SKM-1 (cell line): ENCODE measurements around the gene STC2.

ENCODE experiments used
- DNase-seq: peaks from one replicate; lab custom pipeline; 2025; ENCODE audit not compliant: unreplicated experiment; lab: John Stamatoyannopoulos, UW

The STC2 gene

DNA sequence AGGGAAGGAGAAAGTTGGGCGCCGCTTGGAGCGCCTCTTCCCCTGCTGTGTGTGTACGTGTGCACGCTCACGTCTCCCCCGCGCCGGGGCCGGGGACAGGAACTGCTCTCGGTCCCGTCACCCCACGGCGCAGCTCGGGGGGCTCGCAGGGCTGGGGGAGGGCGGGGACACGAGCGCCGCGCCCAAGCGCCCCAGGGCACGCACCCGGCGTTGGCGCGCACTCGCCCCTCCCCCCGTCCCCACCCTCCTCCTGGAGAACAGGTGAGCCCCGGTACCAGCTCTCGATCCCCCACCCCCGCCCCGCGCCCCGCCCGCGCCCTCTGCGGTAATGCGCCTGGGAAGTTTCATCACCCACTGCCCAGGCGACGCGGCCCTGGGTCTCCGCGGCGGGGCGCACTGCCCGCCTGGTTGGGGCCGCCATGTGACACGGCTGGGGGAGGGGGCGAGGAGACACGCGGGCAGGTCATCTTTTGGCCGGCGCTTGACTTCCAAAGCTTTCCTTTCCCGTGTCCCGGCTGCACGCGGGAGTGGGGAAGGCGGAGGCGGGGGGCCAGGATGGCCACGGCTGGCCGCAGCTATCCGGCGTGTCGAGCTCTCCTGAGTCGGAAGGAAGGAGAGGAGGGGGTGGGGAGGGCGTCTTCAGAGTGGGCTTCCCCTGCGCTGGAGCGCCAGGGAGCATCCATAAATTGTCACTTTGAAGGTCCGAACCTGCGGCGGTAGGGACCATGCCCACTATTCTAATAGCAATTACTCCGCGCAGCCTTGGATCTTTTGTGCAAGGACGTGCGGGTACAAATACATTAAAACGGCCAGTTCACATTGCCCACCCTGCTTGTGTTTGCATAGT, 1.5 kb upstream of the STC2 start:
- DNase-seq, result peak; percentile 26

DNA sequence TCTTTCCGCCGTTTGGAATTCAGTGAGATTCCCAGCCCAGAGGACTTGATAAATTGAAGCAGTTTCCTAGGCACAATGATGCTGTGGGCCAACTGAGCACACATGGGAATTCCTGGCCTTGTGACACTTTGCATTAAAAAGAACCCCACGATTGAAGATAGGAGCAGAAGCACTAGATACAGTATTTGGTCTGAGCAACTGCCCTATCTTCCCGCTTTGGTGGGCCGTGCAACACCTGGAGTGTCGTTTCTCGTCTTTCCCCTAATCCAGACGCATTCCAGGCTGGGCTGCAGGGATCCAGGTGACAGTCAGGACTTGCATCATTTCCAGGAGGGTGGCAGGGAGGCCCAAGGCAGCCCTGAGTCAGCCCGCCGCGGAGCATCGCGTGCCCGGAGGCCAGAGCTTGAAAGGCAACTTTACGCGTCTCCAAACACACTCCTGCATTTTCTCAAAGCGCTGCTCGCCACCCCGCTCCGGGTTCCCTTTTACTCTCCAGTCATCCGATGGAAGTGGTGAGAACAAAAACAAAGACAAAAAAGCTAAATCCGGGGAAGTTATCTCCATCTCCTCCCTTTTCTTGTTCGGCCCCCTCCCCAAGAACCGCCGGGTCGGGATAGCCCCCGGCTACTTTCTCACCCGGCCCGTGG, 753 bp upstream of the STC2 start:
- no peak for DNase-seq

DNA sequence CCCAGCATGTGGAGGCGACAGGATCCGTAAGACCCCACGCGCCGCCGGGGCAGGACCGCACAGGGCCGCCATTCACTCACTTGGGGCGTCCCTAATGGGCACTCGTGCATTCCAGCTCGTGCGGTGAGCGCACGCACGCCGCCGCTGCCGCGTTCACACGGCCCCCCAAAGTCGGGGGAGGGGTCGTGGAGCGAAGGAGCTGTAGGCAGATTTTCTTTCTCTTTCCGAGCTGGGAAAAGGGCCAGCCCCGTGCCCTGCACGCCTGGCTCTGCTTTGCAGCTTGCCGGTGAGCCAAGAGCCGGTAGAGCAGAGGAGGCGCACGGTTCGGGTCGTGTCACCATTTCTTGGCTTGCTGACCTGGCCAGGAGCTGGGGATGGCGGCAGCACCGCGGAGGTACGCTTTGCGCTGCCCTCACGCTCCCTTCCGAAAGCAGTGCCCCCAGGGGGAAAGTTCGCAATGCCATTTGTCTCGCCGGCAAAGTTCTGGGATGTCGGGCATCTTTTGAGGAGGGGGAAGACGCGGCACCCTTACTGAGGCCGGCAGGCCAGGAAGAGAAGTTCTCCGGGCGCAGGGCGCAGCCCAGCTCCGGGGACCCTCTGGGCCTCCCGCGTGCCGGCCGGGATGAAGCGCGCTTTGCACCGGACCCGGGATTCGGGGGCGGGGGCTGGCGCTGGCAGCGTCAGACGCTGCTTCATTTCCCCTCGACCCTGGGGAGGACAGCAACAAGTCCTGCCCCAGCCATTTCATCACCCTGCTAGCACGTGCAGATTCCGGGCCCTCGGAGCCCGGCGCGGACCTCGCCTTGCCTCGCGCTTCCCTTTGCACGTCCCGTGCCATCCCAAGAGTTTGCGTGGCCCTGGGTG, 898 bp downstream of the STC2 start:
- no peak for DNase-seq

GRCh38 chr5:173326501-173326960, 1.7 kb downstream of the STC2 start:
- no peak for DNase-seq

DNA sequence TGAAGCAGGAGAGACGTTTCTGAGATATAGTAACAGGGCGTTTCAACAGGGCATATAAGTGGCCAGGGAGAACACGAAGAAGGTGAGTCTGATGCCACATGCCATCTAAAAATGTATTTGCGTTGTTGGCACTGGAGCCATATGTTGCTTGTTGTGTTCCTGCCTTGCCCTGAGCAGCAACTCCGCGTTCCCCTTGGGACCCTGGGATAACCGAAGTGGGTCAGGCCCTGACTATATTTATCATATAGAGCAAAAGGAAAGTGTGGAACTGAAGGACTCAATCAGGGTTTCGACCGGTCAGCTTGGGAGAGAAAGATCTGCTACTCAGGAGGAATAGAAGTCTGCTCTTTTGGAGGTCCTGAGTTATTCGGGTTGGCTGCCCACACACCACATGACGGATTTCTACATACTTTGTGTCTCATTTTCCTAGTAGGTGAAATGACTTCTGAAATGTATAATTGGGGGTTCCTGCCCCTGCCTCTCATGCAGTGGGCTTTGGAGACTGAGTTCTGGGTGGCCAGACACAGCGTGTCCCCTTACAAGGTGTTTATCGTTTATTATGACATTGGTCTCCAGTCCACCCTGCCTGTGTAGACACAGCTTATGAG, 3.0 kb downstream of the STC2 start:
- no peak for DNase-seq

DNA sequence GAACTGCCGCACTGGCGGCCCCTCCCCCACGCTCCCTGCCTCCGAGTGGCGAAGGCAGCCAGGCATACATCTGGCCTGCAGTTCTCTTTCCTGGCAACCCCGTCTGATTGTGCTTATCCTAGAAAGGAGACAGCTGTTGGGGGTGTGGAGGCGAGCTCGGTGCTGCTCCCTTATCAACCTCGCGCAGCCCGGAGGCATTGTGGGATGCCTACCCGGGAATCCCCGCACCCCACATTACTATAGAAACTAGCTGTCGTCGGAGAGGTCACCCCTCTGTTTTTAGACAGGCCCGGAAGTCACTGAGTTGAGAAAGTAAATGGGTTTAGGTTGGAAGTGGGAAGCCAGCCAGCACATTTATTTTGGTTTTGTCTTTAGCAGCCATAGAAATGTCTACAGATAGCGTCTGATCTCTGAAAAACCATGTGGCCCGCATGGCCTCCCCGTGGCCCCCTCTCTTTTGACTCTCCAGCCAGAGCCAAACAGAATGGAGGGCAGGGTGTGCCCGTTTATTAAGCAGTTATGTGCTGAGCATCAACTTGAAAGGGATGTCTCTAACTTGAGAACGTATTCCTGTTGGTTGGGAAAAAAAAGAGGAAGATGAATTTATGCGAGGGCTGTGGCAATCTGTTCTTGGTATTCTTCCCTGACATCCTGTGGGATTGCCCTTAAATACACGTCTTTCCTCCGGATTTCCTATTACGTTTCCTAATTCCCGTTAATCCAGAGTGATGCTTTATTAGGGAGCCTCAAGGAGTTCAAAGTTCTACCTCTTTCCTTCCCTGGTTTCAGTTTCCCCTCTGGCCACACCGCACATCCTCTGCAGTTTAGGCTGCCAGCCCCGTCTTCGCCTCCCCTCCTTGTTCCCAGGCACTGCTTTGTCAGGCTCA, 3.9 kb downstream of the STC2 start:
- DNase-seq, result no peak

DNA sequence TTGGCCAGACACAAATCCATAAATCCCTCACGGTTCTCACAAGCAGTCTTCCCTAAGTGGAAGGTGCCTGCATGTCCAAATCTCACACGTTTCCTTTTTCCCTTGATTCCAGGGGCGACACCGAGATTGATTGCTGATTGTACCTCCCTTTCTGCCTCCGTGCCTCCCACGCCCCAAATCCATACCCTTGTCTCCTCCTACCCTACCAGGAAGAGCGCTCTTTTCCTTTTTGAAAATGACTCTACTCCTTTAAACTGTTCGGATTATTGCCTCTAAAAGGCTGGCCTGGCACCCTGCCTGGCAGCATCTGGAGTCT, 4.5 kb downstream of the STC2 start:
- no peak for DNase-seq

GRCh38 chr5:173323106-173323798, 5.0 kb downstream of the STC2 start:
- DNase-seq, result no peak

- DNase-seq, result no peak
Observed at GRCh38 chr5:173321886-173322285, 6.3 kb downstream of the STC2 start.

DNA sequence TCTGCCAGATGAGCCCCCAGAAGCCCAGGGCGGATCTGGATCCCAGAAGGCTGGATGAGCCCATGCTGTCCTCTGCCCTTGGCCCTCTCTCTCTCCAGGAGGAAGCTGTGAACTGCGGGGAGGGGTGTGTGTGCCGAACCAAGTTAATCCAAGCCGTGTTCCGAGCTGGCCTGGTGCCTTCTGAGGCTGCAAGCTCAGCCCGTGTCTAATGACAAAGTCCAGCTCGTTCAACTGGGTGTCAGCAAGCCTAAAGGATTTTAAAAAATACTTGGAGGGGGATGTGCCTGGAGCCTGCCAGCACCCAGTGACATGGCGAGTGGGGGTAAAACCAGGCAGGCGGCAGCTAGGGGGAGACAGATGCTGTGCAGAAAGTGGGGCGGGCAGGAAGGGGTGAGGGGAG, 8.0 kb downstream of the STC2 start:
- DNase-seq, result no peak

GRCh38 chr5:173319646-173320045, 8.6 kb downstream of the STC2 start:
- DNase-seq, result no peak

GRCh38 chr5:173318881-173319620, 9.2 kb downstream of the STC2 start:
- no peak for DNase-seq

DNA sequence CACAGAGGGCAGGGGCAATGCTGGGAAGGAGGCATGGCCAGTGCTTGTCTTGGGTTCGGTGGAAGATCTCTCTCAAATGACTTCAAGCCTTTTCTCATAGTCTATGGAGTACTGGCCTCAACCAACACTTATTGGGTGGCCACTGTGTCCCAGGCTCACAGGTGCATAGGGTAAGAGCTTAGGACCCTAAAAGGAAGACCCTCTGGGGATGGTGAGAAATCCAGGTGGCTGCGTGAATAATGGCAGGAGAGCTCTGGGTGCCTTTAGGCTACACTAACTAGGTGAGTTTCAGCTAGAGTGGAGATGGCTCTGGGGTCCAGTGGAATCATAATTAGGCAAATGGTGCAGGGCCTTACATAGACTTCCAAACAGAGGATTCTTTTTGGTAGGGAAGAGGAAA, 9.9 kb downstream of the STC2 start:
- DNase-seq, result no peak

DNA sequence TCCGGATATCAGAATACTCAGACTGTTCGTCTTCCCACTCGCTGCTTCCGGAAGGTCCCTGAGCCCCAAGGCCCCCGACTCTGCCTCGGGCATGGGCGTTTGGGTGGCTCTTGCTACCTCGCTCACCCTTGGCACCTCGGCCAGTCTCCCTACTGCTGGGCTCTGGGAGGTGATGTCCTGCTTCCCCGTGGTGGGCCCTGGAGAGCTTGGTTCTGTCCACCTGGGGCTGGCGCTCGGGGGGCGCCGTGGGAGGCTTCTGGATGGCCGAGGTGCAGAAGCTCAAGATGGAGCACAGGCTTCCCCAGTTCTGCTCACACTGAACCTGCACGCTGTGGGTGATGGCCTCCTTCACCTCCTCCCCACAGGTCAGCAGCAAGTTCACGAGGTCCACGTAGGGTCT, 10.4 kb downstream of the STC2 start:
- DNase-seq, result no peak

DNA sequence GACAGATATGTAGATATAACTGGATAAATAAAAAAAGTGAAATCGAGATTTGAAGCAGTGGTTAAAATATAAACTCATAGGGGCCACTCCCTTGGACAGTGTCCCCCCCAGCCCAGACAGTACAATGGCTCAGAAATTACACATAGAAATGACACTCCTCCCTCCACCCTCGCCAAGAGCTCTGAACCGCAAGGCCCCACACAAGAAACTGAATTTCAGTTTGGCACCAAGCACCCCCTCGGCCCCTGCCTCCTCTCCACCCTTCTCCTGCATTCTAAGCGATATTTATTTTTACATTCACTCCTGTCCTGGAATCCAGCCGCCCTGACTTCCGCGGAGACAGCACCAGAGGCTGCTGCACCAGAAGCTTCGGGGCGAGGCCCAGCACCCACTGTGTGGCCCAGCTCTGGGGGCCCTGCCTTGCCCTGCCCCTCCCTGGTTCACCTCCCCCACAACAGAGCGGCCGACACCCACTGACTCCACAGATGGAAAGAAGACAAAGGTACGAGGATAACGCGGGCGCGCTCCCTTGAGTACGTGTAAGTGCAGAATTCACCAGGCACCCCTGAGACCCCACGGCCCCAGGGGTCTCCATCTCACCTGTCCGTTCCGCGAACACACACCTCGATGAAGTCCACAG, 11.0 kb downstream of the STC2 start:
- DNase-seq, result no peak

- no peak for DNase-seq
Observed at GRCh38 chr5:173316339-173317020, 11.7 kb downstream of the STC2 start.

GRCh38 chr5:173315495-173316338, 12.5 kb downstream of the STC2 start:
- no peak for DNase-seq
